SU-DHL-6 (cell line): ENCODE data around the gene SHISAL2A.

Experiments used
- EZH2phosphoT487 ChIP-seq: fragments of 200-600 bp; sonication (generic), shearing (Covaris generic); conservative IDR thresholded peaks from 2 replicates; pipeline ENCODE4 v1.6.1; 2018; ENCODE audit warnings: mild to moderate bottlenecking, antibody characterized with exemption, low read length, moderate library complexity, mixed read lengths
- TF ChIP-seq, protein P1 (sequence below): fragments of 200-600 bp; sonication (generic); IDR thresholded peaks from one replicate; pipeline ENCODE4 v1.5.1; 2017; ENCODE audit warnings: antibody characterized with exemption, mild to moderate bottlenecking, low read length, moderate library complexity; ENCODE audit not compliant: insufficient read depth, poor library complexity, severe bottlenecking

DNA sequence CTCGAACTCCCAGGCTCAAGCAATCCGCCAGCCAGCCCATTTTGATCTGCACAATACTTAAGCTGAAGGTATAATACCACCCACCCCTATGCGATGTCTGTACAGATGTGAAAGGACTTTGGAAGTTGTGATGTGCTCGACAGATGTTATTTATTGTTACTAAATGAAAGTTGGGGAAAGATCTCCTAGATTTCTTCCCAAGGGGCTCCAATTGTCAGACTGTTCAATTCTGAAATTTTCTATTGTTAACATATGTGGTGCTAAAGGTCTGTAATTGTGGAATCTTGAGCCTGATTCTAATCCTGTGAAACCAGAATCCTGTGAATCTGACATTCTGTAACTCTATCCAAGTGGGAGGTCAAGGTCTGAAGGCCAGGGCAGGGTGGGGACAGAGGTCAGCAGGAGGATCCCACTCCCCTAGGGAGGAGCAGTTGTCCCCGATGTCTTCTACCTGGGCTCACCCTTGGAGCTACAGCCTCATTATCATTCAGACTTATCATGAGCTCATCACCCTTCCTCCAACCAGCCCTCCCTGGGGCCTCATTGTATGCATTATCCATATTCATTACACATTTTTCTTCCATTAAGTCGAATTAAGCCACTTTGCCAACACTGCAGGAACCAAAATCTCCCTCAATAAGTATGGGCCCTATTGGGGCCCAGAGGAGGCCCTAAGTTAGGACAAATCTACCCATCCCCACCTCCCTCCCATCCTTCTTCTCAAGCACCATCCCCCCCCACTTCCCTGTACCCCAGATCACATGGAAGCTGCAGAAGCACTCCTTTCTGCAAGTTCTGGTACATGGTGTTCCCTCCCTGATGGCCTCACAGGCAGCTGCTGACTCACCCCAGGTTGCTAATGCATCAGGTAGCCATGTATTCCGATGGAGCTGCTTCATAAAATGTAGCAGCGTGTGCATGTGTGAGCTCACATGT, 32.3 kb downstream of the SHISAL2A start:
- TF ChIP-seq, protein P1, sequence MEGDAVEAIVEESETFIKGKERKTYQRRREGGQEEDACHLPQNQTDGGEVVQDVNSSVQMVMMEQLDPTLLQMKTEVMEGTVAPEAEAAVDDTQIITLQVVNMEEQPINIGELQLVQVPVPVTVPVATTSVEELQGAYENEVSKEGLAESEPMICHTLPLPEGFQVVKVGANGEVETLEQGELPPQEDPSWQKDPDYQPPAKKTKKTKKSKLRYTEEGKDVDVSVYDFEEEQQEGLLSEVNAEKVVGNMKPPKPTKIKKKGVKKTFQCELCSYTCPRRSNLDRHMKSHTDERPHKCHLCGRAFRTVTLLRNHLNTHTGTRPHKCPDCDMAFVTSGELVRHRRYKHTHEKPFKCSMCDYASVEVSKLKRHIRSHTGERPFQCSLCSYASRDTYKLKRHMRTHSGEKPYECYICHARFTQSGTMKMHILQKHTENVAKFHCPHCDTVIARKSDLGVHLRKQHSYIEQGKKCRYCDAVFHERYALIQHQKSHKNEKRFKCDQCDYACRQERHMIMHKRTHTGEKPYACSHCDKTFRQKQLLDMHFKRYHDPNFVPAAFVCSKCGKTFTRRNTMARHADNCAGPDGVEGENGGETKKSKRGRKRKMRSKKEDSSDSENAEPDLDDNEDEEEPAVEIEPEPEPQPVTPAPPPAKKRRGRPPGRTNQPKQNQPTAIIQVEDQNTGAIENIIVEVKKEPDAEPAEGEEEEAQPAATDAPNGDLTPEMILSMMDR: no peak
- no peak for TF ChIP-seq EZH2phosphoT487
